PFSK-1 (cell line): ENCODE data around the gene RMI2.

ENCODE experiments used
- FOXP2 ChIP-seq: optimal IDR thresholded peaks from 2 replicates; pipeline ENCODE3; 2011; ENCODE audit warnings: borderline replicate concordance, control low read depth, inconsistent platforms; ENCODE audit not compliant: insufficient read depth; ENCODE audit errors: extremely low read length, extremely low read depth
- POLR2AphosphoS5 ChIP-seq: IDR thresholded peaks from 2 replicates; pipeline ENCODE4 v1.6.1; 2012; ENCODE audit warnings: low read depth, mild to moderate bottlenecking, control low read depth, low read length, moderate library complexity
- SIN3A ChIP-seq: IDR thresholded peaks from 2 replicates; pipeline ENCODE4 v1.6.1; 2012; ENCODE audit warnings: mild to moderate bottlenecking, low read length, moderate library complexity, borderline replicate concordance; ENCODE audit not compliant: insufficient read depth
- TAF1 ChIP-seq: IDR thresholded peaks from 2 replicates; pipeline ENCODE4 v1.6.1; 2012; ENCODE audit warnings: low read length, control low read depth, borderline replicate concordance; ENCODE audit not compliant: insufficient read depth
- TF ChIP-seq, protein P1 (sequence below), 2 experiments: IDR thresholded peaks; 2 replicates each; pipeline versions ENCODE4 v1.6.1 to v1.8.0; 2011 to 2012; ENCODE audit warnings: low read depth in 2 of 2, low read length in 2 of 2, control low read depth in 1 of 2, inconsistent platforms in 1 of 2, mild to moderate bottlenecking in 1 of 2, moderate library complexity in 1 of 2; ENCODE audit not compliant: insufficient read depth in 1 of 2

DNA sequence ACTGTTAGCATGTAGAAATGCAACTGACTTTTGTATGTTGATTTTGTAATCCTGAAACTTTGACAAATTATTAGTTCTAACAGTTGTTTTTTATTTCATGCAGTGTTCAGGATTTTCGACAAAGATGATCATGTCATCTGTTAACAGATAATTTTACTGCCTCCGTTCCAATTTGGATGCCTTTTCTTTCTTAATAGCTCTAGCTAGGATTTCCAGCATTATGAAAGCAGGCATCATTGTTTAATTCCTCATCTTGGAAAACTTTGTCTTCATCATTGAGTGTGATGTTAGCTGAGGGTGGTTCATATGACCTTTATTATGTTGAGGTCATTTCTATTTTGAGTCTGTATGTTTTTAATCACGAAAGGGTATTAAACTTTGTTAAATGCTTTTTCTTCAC lies 31.9 kb downstream of the RMI2 start:
- TF ChIP-seq, protein P1, sequence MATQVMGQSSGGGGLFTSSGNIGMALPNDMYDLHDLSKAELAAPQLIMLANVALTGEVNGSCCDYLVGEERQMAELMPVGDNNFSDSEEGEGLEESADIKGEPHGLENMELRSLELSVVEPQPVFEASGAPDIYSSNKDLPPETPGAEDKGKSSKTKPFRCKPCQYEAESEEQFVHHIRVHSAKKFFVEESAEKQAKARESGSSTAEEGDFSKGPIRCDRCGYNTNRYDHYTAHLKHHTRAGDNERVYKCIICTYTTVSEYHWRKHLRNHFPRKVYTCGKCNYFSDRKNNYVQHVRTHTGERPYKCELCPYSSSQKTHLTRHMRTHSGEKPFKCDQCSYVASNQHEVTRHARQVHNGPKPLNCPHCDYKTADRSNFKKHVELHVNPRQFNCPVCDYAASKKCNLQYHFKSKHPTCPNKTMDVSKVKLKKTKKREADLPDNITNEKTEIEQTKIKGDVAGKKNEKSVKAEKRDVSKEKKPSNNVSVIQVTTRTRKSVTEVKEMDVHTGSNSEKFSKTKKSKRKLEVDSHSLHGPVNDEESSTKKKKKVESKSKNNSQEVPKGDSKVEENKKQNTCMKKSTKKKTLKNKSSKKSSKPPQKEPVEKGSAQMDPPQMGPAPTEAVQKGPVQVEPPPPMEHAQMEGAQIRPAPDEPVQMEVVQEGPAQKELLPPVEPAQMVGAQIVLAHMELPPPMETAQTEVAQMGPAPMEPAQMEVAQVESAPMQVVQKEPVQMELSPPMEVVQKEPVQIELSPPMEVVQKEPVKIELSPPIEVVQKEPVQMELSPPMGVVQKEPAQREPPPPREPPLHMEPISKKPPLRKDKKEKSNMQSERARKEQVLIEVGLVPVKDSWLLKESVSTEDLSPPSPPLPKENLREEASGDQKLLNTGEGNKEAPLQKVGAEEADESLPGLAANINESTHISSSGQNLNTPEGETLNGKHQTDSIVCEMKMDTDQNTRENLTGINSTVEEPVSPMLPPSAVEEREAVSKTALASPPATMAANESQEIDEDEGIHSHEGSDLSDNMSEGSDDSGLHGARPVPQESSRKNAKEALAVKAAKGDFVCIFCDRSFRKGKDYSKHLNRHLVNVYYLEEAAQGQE (IDR thresholded peaks at IDR 0.05; ENCODE audit: insufficient read depth in 1 of 2, low read depth in 2 of 2, low read length in 2 of 2) = no peak
- TF ChIP-seq TAF1 (no peak), POLR2AphosphoS5 (no peak), SIN3A (no peak), FOXP2 (no peak)
